Stomach (tissue), 4 donors: ENCODE measurements around the gene LTF.

Source experiments
- EP300 ChIP-seq: sonication (generic); formaldehyde crosslinking; IDR thresholded peaks from one replicate; pipeline ENCODE4 v1.6.1; 2017; ENCODE audit warnings: antibody characterized with exemption
- POLR2A ChIP-seq, 4 donors: fragments of 450-650 bp; IDR thresholded peaks; one replicate each; pipeline ENCODE4 v1.6.1; 2016; ENCODE audit warnings: antibody characterized with exemption in 4 of 4, control low read depth in 2 of 4, mild to moderate bottlenecking in 1 of 4, moderate library complexity in 1 of 4
- POLR2AphosphoS5 ChIP-seq, 3 donors: sonication (generic); formaldehyde crosslinking; IDR thresholded peaks; one replicate each; pipeline ENCODE4 v1.6.1; 2016; ENCODE audit warnings: antibody characterized with exemption in 3 of 3
- TF ChIP-seq, protein P1 (sequence below), 7 experiments: fragments of 450-650 bp in 4 of 7; fragments of 200-600 bp in 3 of 7; sonication (generic) in 3 of 7; IDR thresholded peaks; one replicate each; pipeline ENCODE4 v1.5.1; 2016 to 2019; ENCODE audit warnings: antibody characterized with exemption in 7 of 7, control low read depth in 2 of 7, mild to moderate bottlenecking in 1 of 7

DNA sequence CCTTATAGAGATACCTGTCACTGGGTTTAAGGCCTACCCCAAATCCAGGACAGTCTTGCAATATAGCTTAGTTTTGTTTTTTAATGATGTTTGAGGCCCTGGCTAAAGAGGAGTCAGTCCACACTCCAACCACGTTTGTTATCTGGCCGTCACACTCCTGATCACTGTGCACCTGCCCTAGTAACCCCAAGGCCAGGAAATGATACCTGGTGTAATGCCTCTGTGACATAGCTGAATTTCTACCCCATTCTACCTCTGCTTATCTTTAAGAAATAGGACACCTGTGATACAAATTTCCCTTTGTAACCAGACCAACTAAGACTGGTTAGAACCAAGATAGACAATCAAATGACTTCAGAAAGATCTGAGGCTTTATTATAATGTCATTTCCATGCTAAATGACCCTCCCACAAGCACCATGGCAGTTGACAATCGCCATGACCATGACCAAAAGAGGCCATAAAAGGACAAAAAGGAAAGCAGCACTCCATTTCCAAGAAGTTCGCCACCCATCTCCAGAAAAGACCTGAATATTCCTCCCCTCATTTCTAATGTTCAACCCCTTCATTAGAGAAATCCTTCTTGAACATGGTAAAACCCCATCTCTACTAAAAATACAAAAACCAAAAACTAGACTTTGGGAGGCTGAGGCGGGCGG lies 28.3 kb upstream of the LTF start:
- TF ChIP-seq, protein P1, sequence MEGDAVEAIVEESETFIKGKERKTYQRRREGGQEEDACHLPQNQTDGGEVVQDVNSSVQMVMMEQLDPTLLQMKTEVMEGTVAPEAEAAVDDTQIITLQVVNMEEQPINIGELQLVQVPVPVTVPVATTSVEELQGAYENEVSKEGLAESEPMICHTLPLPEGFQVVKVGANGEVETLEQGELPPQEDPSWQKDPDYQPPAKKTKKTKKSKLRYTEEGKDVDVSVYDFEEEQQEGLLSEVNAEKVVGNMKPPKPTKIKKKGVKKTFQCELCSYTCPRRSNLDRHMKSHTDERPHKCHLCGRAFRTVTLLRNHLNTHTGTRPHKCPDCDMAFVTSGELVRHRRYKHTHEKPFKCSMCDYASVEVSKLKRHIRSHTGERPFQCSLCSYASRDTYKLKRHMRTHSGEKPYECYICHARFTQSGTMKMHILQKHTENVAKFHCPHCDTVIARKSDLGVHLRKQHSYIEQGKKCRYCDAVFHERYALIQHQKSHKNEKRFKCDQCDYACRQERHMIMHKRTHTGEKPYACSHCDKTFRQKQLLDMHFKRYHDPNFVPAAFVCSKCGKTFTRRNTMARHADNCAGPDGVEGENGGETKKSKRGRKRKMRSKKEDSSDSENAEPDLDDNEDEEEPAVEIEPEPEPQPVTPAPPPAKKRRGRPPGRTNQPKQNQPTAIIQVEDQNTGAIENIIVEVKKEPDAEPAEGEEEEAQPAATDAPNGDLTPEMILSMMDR (IDR thresholded peaks at IDR 0.05): no peak
- TF ChIP-seq POLR2AphosphoS5 (IDR thresholded peaks at IDR 0.05): no peak
- TF ChIP-seq POLR2A (IDR thresholded peaks at IDR 0.05): no peak
- no peak for TF ChIP-seq EP300
